HG02885 (cell line): ENCODE results near the gene ALK.
"Not testable (repeated sequence)": the region's sequence is repeated elsewhere in the genome, so short reads cannot be mapped to it uniquely, and the experiment has no call there.

ENCODE experiments used
- ATAC-seq: cut with Tn5 transposase; IDR thresholded peaks from one replicate; pipeline ENCODE4 v1.9.1; 2021; ENCODE audit warnings: mild to moderate bottlenecking; ENCODE audit not compliant: unreplicated experiment, poor library complexity

ALK gene

DNA sequence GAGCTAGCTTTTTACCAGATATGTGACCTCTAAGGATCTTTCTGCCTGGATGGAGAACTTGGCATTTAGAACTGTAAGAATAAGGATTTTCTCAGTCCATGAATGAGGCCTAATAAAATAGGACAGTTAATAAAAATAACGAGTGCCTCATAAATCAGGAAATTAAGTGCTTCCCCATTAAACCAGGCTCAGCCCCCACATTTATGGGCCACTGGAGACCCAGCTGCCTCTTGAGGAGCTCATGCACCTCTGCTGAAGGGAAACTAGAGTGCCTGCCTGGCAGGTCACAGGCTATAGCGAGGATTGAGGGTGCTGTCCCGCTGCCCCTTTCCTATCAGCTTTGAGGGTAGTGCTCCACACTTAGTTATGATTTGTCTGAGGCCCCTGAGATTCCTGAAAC, 158.0 kb downstream of the ALK start:
- ATAC-seq = no peak

DNA sequence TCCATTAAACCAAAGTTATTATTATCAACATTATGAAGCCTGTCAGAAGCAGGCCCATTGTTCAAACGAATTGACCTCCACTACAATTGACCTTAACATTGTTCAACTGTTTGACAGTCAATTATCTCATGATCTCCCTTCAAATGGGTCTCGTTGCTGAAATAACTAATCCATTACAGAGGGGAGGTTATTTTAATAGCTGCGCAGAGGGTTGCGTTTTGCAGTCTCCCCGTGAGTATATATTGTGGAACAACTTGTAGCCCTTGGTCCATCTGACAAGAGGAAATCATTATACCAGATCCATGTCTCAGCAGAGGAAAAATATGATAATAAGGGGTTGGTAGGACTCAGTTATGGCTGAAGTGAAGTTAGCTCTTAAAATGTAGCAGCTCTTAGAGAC, 159.1 kb downstream of the ALK start:
- no peak for ATAC-seq

DNA sequence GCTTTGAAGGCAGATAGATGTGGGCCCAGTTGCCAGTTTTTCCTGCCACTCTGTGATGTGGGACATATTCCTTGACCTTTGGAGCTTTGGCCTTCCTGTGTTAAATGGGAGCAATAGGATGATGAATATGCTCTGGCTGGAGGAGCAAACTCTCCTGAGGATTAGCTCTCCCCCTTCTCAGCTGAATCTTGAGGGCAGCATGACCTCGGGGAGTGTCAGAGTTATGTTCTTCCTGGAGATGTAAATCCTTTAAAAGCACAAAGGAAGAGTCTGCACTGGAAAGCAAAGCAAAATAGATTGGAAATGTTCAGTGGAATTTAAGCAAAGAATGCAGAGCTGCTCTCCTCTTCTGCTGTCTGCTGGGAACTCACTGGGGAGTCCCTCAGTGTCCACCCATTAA, 160.1 kb downstream of the ALK start:
- ATAC-seq = no peak

DNA sequence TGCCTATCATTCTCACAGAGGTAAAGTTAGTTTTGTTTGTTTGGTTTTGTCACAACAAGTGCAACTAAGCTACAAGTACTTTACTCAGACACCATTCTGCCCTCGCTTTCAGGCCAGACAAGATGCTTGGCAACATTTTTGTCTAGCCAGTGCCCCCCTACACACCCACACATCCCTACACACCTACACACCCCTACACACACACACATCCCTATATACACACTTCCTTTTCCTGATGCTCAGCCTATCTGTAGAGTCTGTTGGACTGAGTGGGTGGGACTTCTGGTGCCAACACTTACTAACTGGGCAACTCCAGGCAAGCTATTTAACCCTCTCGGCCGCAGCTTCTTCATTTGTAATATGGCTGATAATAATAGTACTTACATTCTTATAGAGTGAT, 161.4 kb downstream of the ALK start:
- ATAC-seq = no peak

DNA sequence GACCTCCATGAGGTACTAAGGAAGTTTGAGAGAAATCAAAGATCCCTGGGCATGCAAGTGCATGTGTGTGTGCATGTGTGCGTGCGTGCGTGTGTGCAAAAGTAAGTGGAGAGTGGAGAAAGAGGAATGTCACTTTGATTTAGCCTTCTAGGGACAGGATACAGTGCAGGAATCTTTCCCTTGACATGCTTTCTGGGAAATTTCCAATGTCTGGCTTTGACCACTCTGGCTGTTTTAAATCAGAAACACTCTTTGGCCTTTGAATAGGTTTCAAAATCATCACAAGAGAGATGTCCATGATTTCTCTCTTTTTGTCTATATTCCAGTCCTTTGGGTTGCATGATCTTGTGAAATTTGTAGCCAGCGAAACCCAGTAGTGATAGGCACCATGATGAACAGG, 162.0 kb downstream of the ALK start:
- no peak for ATAC-seq

DNA sequence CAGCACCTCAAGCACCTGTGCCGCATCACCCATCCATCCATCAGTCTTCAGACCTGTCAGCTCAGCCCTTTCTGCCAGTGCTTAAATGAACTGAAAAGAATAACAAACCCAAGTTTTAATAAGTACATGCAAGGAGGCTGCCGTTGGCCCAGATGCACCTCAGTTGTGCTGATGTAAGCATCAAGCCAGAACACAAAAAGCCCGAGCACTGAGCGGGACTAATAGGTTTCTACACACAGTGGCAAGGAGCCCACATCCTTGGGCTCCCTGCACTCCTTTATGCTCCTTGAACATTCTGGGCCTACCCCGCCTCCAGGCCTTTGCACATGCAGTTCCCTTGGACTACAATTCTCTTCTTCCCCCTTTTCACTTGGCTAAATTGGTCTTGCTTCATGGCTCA, 165.6 kb downstream of the ALK start:
- no peak for ATAC-seq

DNA sequence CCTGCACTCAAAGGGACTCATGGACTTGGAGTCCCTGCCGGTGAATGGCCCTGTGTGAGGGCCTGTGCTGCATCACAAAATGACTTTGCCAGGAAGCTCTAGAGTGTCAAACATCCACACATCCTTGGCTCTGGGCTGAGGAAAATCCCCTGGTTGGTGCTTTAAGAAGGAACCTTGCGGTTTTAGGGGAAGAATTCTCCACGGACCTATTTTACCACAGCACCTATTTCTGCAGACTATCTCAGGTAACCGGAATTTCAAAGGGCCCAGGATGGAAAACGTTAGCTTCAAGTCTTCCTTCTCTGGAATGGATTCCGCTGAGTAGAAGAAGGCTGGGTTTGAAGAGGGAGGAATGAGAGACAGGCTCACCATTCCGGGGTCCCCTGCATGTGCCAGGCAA, 166.2 kb downstream of the ALK start:
- ATAC-seq = no peak

DNA sequence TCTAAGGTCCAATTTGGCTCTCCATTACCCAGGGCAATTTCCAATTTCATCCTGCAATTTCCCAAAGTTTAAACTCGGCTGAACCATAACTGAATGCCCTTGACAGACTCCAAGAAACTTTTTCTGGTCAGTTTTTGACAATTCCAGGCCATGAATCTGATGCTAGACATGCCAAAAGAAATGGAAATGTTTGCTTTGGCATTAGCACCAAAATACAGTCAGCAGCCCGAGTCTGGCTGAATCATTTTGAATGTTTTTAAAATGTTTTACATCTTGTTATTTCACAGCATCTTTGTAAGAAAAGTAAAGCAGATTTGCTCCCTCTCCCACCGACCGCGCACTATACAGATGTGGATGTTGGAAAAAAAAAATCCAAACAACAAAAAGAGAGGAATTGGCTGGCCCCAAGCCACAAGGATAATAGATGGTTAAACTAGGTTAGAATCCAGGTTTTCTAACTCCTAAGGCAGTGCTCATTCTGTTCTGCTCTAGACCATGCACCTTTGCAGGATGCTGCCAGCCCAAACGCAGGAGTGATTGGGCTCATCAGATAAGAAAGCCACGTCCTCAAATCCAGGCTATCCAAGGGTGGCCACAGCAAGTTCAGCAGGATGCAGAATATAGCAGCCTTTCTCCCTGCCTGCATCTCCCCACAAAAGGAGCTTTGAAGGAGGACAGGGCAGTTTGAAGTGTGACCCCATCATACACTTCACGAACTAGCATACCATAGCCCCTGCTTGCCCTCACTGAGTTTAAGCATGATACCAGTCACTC, 167.5 kb downstream of the ALK start:
- no peak for ATAC-seq

DNA sequence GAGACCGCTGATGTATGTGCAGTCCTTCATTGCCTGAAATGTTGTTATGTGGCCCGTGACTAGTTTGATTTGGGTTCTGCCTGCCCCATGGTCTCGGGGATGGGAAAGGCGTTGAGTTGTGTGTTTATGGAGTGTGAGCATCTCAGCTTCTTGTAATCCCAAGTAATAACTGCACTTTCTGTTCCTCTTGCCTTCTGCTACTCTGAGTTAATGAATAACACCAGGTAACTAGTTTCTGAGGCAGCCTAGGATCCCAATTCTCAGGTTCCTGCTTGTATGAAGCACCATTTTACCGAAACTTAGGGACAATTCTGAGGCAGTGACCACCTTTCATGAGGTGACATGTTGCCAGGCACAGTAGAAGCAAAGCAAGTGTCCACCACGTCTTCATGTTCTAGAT, 170.0 kb downstream of the ALK start:
- no peak for ATAC-seq

DNA sequence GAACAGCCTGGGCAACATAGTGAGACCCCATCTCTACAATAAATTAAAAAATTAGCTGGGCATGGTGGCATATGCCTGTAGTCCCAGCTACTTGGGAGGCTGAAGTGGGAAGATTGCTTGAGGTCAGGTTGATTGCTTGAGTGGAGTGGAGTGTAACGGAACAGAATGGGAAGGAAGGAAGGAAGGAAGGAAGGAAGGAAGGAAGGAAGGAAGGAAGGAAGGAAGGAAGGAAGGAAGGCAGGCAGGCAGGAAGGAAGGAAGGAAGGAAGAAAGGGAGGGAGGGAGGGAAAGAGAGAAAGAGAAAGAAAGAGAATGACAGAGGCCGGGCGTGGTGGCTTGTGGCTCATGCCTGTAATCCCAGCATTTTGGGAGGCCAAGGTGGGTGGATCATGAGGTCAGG, 170.9 kb downstream of the ALK start:
- not testable (repeated sequence) for ATAC-seq

DNA sequence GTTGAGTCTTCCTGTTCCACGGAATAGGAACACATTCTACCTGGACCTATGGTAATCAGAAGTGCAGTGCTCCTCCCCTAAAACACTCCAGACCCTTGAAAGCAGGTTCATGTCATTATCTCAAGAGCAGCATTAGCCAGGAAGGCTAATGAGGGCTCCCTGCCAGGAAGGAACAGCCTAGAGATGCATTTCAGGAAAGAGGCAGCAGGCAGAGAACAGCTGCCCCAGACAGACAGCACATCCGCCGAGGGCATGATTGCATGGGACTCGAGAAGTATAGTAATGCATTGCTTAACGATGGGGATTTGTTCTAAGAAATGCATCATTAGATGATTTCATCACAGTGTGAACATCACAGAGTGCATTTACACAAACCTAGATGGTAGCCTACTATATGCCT, 171.5 kb downstream of the ALK start:
- ATAC-seq = no peak

DNA sequence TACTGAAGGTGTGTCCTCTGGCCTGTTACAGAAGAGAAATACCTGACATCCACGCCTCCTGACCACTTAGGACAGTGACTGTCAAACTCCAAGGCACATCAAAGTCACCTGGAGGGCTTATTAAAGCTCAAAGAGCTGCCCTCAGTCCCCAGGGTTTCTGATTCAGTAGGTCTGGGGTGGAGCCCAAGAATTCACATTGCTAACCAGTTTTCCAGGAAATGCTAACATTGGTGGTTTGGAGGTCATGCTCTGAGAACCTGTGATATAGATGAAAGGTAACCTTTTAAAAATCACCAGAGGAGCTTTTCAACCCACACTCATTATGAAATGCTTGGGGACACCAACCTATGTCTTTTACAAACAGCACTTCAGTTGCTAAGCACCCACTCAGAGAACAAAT, 172.3 kb downstream of the ALK start:
- ATAC-seq = no peak

DNA sequence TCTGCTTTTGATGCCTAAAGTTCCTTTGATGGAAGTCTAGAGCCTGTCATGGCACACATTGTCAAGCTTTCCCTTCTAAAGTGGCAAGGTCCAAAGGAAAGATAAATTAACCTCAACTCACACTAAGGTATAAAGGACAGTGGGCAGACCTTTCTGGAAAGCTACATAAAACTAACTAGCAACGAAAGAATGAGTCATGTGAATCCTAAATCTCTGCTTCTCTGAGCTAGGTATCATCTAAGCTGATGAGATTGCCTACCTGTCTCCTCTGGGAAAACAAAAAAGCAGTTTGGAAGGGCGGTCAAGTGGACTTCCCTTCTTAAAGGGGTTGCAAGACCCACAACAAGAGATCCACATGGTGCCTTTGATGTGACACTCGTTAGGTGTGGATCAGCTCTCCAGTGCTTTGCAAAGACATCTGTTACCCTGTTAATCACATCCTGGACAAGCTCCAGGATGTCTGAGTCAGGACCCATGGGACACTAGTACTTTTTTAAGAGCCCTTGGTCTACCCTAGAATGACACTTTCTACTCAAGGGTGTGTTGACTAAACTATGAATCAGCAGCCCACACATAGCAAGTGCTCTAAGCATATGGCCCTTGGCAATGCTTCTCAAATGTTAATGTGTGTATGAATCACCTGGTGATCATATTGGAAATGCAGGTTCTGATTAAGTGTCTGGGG, 173.5 kb downstream of the ALK start:
- no peak for ATAC-seq

DNA sequence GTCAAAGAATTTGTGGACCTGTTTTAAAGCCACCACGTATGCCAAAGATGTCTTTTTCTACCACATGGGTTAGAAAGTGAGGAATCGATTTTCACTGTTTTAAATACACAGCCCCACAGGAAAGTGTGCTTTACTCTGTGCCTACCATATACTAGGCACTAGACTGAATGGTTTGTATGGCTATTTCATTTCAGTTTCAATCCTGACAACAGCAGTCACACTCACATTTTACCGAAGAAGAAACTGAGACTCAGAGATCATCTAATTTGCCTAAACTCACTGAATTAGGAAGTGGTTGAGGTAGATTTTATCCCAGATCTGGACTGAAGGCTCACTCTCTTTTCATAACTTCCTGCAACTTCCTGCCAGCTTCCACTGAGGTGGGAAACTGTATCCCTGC, 176.4 kb downstream of the ALK start:
- peak; percentile 67 for ATAC-seq

DNA sequence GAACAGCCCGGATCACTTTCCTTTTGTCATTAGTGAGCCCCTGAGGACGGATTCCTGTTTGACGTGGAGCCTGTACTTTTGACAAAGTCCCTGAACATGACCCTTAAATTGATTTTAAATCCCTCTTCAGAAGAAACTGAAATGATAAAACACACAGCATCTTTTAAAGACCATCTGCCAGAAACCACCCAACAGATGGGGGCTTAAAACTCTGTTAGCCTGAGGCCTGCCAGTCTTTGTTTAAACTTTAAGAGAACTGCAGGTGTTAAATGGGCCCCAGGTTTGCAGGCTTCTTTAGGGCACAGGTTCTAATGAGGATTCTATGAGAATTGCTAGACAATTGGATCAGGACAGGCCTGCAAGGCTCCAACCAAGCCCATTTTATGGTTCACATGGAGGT, 177.9 kb downstream of the ALK start:
- no peak for ATAC-seq

DNA sequence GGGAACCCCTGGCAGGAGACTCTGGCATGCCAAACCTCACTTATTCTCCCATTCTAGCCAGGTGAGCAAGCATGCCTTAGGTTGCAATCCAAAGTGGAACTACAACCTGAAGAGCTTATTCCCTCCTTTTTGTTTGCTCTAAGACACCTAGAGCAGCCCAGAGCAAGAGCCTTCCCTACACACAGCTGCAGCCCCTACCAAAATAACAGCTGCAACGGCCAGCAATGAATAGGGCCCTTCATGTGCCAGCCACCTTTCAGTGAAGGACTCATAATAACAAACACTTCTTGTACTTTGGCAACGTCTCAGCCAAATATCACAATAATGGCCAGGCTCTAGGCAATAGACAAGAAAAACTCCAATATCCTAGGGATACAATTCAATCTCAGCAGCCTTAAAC, 178.7 kb downstream of the ALK start:
- no peak for ATAC-seq

DNA sequence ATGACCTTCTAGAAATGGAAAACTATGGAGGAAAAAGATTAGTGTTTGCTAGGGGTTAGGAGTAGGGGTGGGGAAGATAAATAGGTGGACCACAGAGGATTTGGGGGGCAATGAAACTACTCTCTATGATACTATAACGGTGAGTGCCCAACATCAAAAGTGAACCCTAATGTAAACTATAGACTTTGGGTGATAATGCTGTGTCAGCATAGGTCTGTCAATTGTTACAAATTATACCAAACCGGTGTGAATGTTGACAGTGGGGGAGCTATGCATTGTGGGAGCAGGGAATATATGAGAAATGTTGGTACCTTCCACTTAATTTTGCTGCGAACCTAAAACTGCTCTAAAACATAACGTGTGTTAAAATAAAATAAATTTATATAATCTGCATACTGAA, 180.3 kb downstream of the ALK start:
- ATAC-seq = no peak

DNA sequence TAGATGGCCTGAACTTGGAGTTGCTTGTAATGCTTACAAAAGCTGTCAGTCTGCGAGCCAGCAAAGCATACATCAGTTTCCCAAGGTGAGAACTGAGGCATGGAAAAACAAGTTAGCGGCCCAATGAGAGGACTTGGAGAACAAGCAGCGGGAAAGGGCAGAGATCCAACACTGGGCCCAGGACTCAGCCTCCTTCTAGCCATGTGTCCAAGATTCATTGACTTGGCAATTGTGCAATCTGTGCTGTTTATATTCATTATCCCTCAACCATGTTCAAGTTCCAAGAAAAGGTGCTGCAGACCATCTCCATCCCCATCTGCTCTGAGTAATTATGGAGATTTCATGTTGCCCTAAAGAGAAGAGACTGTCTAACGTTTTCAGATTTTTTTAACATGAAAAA, 187.4 kb downstream of the ALK start:
- no peak for ATAC-seq

DNA sequence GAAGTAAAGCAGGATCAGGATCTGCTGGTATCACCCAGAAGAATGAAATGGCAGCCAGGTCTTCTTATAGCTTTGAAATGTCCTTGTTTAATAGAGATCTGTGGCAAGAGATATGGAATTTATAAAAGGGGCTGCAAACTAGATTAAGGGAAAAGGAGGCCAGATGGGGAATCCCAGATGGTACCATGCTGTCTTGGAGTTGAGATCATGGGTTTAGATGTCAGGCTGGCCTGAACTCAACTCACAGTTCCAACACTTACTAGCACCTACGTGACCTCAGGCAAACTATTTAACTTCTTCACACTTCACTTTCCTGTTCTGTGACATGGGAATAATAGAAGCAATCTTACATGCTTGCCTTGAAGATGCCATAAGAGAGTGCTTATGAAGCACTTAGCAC, 188.2 kb downstream of the ALK start:
- no peak for ATAC-seq

DNA sequence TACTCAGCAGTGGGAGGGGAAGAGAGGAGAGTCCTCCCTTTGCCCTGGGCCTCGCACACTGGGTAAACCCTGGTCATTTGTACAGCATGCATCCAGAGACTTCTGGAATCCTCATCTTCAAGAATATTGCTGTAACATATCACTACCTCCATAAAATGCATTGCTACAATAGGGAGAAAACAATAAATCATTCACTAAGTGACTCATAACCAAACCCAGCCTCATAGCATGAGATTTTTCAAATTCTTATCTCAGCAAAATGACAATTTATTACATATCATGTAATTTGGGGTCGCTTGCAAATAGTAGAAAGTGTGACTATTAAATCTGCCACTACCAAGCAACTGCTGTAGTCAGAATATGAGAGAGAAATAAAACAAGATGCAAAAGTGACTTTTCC, 189.4 kb downstream of the ALK start:
- ATAC-seq = no peak

DNA sequence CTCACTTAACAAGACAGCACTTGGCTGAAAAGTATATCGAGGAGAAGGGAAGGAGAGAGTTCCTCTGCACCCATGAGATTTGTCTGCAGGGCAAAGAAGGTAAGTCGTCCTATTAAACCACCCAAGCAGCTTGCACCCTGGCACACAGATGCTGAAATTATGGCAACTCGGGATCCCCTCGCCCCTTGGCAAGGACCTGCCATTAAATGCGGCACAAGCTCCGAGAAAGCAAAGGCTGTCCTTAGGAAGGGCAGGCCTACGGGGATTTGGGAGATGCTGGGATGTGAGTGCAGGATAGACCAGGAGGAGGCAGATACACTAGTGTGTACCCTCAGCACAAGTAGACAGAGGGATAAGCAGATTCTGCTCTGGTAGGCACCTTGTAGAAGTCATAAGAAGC, 191.5 kb downstream of the ALK start:
- ATAC-seq = no peak

DNA sequence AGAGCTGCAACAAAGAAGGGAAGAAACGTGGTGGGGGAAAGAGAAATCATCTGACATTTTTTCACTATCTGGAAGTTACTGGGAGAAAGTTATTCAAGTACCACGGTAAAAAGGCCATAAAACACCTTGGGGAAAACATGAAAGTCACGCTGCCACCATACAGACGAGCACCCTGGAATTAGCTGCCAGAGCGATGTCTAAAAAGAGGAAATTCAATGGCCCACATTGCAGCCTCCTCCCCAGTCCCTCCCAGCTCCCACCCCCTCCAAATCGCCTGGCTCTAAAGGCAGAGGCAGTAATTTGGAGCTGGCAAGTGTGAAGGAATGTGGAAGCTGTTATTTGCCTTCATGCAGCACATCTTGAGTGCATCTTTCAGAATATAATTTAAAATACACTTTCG, 192.0 kb downstream of the ALK start:
- ATAC-seq = no peak
